GM21576 (cell line): ENCODE data around the gene THAP12.

Experiments used
- ATAC-seq: cut with Tn5 transposase; IDR thresholded peaks from one replicate; pipeline ENCODE4 v1.9.1; 2021; ENCODE audit warnings: mild to moderate bottlenecking, moderate library complexity; ENCODE audit not compliant: unreplicated experiment

THAP12 gene

GRCh38 chr11:76307978-76308747 lies 72.8 kb downstream of the THAP12 start:
- no peak for ATAC-seq

DNA sequence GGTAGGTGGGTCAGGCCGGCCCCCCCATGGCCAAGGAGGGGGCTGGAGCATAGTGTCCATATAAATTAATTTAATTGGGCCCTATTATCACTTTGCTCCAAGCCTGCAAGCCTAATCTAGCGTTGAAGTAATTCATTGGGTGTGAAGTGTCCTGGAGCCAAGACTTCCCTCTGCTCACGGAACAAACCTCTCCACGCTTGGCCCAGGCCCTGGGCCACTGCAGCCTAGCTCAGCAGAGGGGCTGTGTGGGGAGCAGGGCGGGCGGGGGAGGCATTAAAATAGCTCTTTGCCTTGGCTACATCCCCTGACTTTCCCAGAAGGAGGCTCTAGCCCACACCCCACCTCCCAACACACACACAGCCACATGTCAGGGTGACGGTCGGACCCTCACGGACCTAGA lies 73.5 kb downstream of the THAP12 start:
- no peak for ATAC-seq

- no peak for ATAC-seq
These were observed 77.5 kb downstream of the THAP12 start for GRCh38 chr11:76303399-76303798.

GRCh38 chr11:76302996-76303395 lies 77.9 kb downstream of the THAP12 start:
- no peak for ATAC-seq
